Urothelium cell line (cell line): ENCODE data around the gene SCNN1G.
"Not testable (repeated sequence)": the region's sequence is repeated elsewhere in the genome, so short reads cannot be mapped to it uniquely, and the experiment has no call there.

ENCODE experiments used
- DNase-seq: peaks from one replicate; pipeline ENCODE4 v3.0.0; 2011; ENCODE audit warnings: low spot score, mixed read lengths
- FAIRE-seq: peaks from 2 replicates; lab custom pipeline; 2011; peaks lifted over from hg19 to GRCh38; lab: Jason Lieb, UNC

Gene SCNN1G

GRCh38 chr16:23182679-23183542, at the start of gene SCNN1G:
Gene SCNN1G, plus strand, starts transcription at chr16:23182745. Its CDS starts 3,527 bp downstream, at chr16:23186272.
- FAIRE-seq (no peak), DNase-seq (no peak)

DNA sequence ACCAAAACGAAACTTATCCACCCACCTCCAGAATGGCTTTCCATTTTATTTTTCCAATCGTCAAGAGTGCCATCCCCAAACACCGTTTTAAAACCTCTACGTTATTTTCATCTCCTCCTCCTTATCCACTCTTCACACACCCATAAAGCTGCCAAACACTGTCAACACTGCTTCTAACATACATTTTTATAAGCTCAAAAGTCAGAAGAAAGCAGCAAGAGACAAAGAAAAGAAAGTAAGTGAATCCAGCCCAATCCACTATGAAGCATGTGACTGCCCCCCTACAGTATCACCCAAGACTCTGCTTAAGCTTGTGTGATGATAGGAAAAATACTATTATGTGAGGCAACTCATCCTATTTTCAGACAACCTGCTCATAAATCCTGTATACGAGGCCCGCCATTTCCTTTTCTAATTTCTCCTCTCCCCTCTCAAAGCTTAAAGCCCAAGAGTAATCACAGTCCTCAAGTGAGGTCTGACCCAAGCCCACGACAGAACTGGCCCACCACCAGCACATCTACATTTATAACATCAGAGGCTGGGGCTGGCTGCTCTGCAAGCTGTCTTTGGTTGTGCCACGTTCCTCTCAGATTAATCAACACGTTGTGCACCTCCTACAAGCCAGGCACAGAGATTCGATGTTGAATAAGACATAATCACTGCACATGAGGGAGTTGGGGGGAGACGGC, 49.6 kb upstream of the SCNN1G start:
- DNase-seq (no peak), FAIRE-seq (no peak)

DNA sequence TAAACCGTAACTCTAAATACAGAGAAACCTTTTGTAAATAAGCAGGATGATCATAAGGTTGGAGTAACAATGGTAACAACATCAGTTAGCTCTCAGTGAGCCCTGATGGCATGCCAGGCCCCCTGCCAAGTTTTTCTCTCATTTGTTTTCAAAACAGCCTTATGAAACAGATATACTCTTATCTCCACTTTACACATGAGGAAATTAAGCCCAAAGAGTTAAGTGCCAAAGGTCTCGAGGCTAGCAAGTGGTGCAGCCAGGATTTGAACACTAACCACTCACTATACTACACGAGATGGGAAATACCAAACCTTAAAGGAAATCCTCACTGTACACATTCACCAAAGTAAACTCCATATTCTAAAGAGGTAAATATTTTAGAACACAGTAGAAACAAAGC, 48.3 kb upstream of the SCNN1G start:
- FAIRE-seq = no peak

DNA sequence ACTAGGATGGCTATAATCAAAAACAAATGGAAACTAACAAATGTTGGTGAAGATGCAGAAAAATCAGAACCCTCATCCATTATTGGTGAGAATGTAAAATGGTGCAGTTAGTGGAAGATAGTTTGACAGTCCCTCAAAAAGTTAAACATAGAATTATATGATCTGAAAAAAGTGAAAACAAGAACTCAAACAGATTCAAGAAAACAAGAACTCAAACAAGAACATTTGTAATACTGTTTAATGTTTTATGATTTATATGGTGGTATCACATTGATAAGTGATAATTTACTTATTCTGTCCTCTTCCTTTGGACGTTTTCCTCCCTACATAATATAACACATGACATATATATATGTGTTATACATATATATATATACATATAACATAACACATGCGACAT, 45.3 kb upstream of the SCNN1G start:
- DNase-seq (no peak), FAIRE-seq (no peak)

More for the DNA sequence above, 48.3 kb upstream of the SCNN1G start:
- no peak for DNase-seq

DNA sequence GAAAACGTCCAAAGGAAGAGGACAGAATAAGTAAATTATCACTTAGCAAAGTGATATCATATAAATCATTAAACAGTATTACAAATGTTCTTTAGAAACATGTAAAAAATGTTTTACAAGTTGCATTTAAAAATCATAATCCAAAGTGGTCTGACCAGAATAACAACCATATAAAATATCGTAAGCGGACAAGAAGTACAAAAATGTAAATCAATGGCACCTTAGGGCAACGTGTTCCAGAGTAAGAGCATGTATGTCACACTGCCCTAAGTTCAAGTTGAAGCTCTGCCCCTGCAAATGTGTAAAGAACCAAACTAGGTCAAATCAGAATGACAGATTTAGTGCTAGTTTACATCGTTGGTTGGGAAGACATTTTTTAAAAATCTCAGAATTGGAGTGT, 44.7 kb upstream of the SCNN1G start:
- DNase-seq (no peak), FAIRE-seq (no peak)

- FAIRE-seq (no peak), DNase-seq (no peak)
These were observed 42.4 kb upstream of the SCNN1G start for GRCh38 chr16:23140107-23140506.

- FAIRE-seq = no peak
These were observed 41.5 kb upstream of the SCNN1G start for GRCh38 chr16:23141033-23141432.

GRCh38 chr16:23141500-23141899, 41.0 kb upstream of the SCNN1G start:
- FAIRE-seq = no peak

More at GRCh38 chr16:23141033-23141432, 41.5 kb upstream of the SCNN1G start:
- no peak for DNase-seq

GRCh38 chr16:23141959-23142740, 40.4 kb upstream of the SCNN1G start:
- FAIRE-seq (no peak), DNase-seq (no peak)

More at GRCh38 chr16:23141500-23141899, 41.0 kb upstream of the SCNN1G start:
- DNase-seq = no peak

GRCh38 chr16:23143391-23143790, 39.2 kb upstream of the SCNN1G start:
- FAIRE-seq (no peak), DNase-seq (no peak)

- DNase-seq = not testable (repeated sequence)
These were observed 38.2 kb upstream of the SCNN1G start for GRCh38 chr16:23144393-23144792.

GRCh38 chr16:23145186-23145585, 37.4 kb upstream of the SCNN1G start:
- DNase-seq (no peak), FAIRE-seq (no peak)

More at GRCh38 chr16:23144393-23144792, 38.2 kb upstream of the SCNN1G start:
- not testable (repeated sequence) for FAIRE-seq

GRCh38 chr16:23145608-23146007, 36.9 kb upstream of the SCNN1G start:
- no peak for FAIRE-seq
- DNase-seq = no peak

GRCh38 chr16:23146877-23147601, 35.5 kb upstream of the SCNN1G start:
- FAIRE-seq (no peak), DNase-seq (no peak)

GRCh38 chr16:23147666-23148065, 34.9 kb upstream of the SCNN1G start:
- DNase-seq = no peak
- FAIRE-seq = no peak

DNA sequence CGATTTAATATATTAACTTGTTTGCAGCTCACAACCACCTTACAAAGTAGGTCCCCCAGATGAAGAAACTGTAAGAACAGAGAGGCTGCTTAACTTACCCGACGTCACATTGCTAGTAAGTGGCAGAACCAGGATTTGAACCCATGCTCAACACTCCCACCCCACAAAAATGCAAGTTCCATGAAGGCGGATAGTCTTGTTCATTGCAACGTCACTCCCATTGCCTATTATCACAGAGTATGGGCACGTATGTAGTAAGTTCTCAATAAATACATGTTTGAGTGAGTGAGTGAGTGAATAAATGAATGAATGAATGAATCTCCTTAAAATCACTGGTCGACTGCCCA, 34.4 kb upstream of the SCNN1G start:
- no peak for DNase-seq
- no peak for FAIRE-seq

- FAIRE-seq (no peak), DNase-seq (peak; percentile 50)
These were observed 33.9 kb upstream of the SCNN1G start for GRCh38 chr16:23148513-23149266.

- peak; percentile 88 for DNase-seq
- FAIRE-seq = peak; percentile 40
These were observed 33.1 kb upstream of the SCNN1G start, which contains the start of gene USP31 for GRCh38 chr16:23149267-23149992. Gene USP31, minus strand, starts transcription at chr16:23149452. Its CDS starts 182 bp downstream, at chr16:23149270.

DNA sequence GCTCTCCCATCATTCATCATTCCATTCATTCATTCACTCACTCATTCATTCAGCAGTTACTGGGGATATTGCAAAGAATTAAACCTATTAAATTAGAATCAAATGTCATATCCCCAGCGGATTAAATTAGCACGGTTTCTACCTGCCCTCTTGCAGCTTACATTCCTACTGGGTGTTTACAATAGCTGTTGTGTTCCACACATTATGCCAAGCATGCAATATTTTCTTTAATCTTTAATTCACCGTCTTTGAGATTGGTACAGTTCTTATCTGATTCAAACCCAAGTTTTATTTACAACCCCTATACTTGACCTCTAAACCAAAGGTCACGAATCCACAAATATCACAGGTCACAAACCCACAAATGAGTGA, 32.6 kb upstream of the SCNN1G start:
- FAIRE-seq (no peak), DNase-seq (no peak)
